Measurements from ENCODE around the gene DNAI1.

The DNAI1 gene

GRCh38 chr9:34555936-34556525 lies 97.4 kb downstream of the DNAI1 start:
- DNase-seq (ENCODE audit: low read depth in 1 of 2, low spot score in 1 of 2), result no peak
- H3K27me3 ChIP-seq (ENCODE audit: insufficient read depth, poor library complexity, severe bottlenecking), result peaks cover 24% of the 10 kb centered on the region
- no peak overlapping the region for H3K4me3 ChIP-seq (replicated peaks; ENCODE audit: insufficient read depth, low read length)
- H3K27ac ChIP-seq (replicated peaks), result no peak overlapping the region
- TF ChIP-seq CTCF (IDR thresholded peaks at IDR 0.05; ENCODE audit: insufficient read depth, low read length) (no peak), GABPA (IDR thresholded peaks at IDR 0.05; ENCODE audit: low read depth) (no peak), POLR2AphosphoS5 (IDR thresholded peaks at IDR 0.05; ENCODE audit: low read depth) (no peak), SPI1 (IDR thresholded peaks at IDR 0.05; ENCODE audit: borderline replicate concordance, low read depth) (no peak), REST (IDR thresholded peaks at IDR 0.05; ENCODE audit: insufficient replicate concordance, low read depth) (no peak)

GRCh38 chr9:34556949-34557348 lies 98.3 kb downstream of the DNAI1 start:
- DNase-seq (ENCODE audit: low read depth in 1 of 2, low spot score in 1 of 2), result no peak
- H3K4me3 ChIP-seq (replicated peaks; ENCODE audit: insufficient read depth, low read length), result no peak overlapping the region
- peaks cover 24% of the 10 kb centered on the region for H3K27me3 ChIP-seq (ENCODE audit: insufficient read depth, poor library complexity, severe bottlenecking)
- no peak overlapping the region for H3K27ac ChIP-seq (replicated peaks)
- no peak for TF ChIP-seq GABPA (IDR thresholded peaks at IDR 0.05; ENCODE audit: low read depth)
- TF ChIP-seq SPI1 (IDR thresholded peaks at IDR 0.05; ENCODE audit: borderline replicate concordance, low read depth), result no peak
- no peak for TF ChIP-seq CTCF (IDR thresholded peaks at IDR 0.05; ENCODE audit: insufficient read depth, low read length)
- no peak for TF ChIP-seq POLR2AphosphoS5 (IDR thresholded peaks at IDR 0.05; ENCODE audit: low read depth)
- TF ChIP-seq REST (IDR thresholded peaks at IDR 0.05; ENCODE audit: insufficient replicate concordance, low read depth), result no peak

GRCh38 chr9:34557426-34558321 lies 99.1 kb downstream of the DNAI1 start:
- no peak for DNase-seq (ENCODE audit: low read depth in 1 of 2, low spot score in 1 of 2)
- Histone ChIP-seq H3K4me3 (replicated peaks; ENCODE audit: insufficient read depth, low read length) (no peak overlapping the region), H3K27ac (replicated peaks) (no peak overlapping the region), H3K27me3 (ENCODE audit: insufficient read depth, poor library complexity, severe bottlenecking) (peaks cover 24% of the 10 kb centered on the region)
- no peak for TF ChIP-seq POLR2AphosphoS5 (IDR thresholded peaks at IDR 0.05; ENCODE audit: low read depth)
- no peak for TF ChIP-seq SPI1 (IDR thresholded peaks at IDR 0.05; ENCODE audit: borderline replicate concordance, low read depth)
- no peak for TF ChIP-seq REST (IDR thresholded peaks at IDR 0.05; ENCODE audit: insufficient replicate concordance, low read depth)
- TF ChIP-seq GABPA (IDR thresholded peaks at IDR 0.05; ENCODE audit: low read depth), result no peak
- TF ChIP-seq CTCF (IDR thresholded peaks at IDR 0.05; ENCODE audit: insufficient read depth, low read length), result no peak
